SU-DHL-6 (cell line): ENCODE results near the gene ACACA.
"Not testable (repeated sequence)": the region's sequence is repeated elsewhere in the genome, so short reads cannot be mapped to it uniquely, and the experiment has no call there.

ENCODE experiments used
- H2AFZ ChIP-seq: fragments of 200-600 bp; sonication (generic); 2 replicates; pipeline ENCODE4 v1.6.1; 2014; ENCODE audit warnings: low read depth, mild to moderate bottlenecking, moderate library complexity, mixed read lengths, antibody characterized with exemption, low read length; ENCODE audit not compliant: severe bottlenecking
- H3F3A ChIP-seq: fragments of 200-600 bp; shearing (Covaris generic); 2 replicates; pipeline ENCODE4 v1.6.0; 2016; ENCODE audit warnings: antibody characterized with exemption, mild to moderate bottlenecking; ENCODE audit not compliant: insufficient read depth
- H3K27ac ChIP-seq: fragments of 200-600 bp; sonication (generic); 2 replicates; pipeline ENCODE4 v1.5.1; 2016; ENCODE audit warnings: low read depth, mild to moderate bottlenecking, low read length, moderate library complexity, mixed read lengths
- H3K27me3 ChIP-seq: fragments of 200-600 bp; sonication (generic), shearing (Covaris generic); 2 replicates; pipeline ENCODE4 v1.6.0; 2014; ENCODE audit warnings: mild to moderate bottlenecking, low read length
- H3K36me3 ChIP-seq: fragments of 200-600 bp; sonication (generic); 2 replicates; pipeline ENCODE4 v1.6.1; 2014; ENCODE audit warnings: mild to moderate bottlenecking, low read length, mixed read lengths
- H3K4me2 ChIP-seq: fragments of 300-600, 200-600 bp; shearing (Covaris generic), sonication (generic); 2 replicates; pipeline ENCODE4 v1.6.0; 2014; ENCODE audit warnings: low read length, low read depth, mild to moderate bottlenecking; ENCODE audit not compliant: poor library complexity, severe bottlenecking
- H3K4me3 ChIP-seq: fragments of 200-600 bp; sonication (generic); 2 replicates; pipeline ENCODE4 v1.5.1; 2014; ENCODE audit warnings: antibody characterized with exemption, low read length, mild to moderate bottlenecking, mixed read lengths; ENCODE audit not compliant: insufficient read depth, poor library complexity, severe bottlenecking
- H3K79me2 ChIP-seq: fragments of 200-600 bp; sonication (generic); 2 replicates; pipeline ENCODE4 v1.6.1; 2014; ENCODE audit warnings: mild to moderate bottlenecking, low read length, moderate library complexity; ENCODE audit not compliant: insufficient read depth
- H3K9ac ChIP-seq: fragments of 200-600 bp; sonication (generic); 2 replicates; pipeline ENCODE4 v1.7.0; 2014; ENCODE audit warnings: mild to moderate bottlenecking, low read length
- H3K9me2 ChIP-seq: fragments of 200-600 bp; sonication (generic); replicated peaks from 2 replicates; pipeline ENCODE4 v1.6.1; 2014; ENCODE audit warnings: low read length; ENCODE audit not compliant: insufficient read depth
- H3K9me3 ChIP-seq: fragments of 200-600 bp; sonication (generic); 2 replicates; pipeline ENCODE4 v1.6.1; 2014; ENCODE audit warnings: low read length, mixed read lengths; ENCODE audit not compliant: insufficient read depth
- H4K20me1 ChIP-seq: fragments of 200-600 bp; sonication (generic); 2 replicates; pipeline ENCODE4 v1.6.1; 2014; ENCODE audit warnings: low read depth, mild to moderate bottlenecking, antibody characterized with exemption, low read length, moderate library complexity, mixed read lengths
- CTCF ChIP-seq: fragments of 200-600 bp; sonication (generic); IDR thresholded peaks from one replicate; pipeline ENCODE4 v1.5.1; 2017; ENCODE audit warnings: antibody characterized with exemption, mild to moderate bottlenecking, low read length, moderate library complexity; ENCODE audit not compliant: insufficient read depth, poor library complexity, severe bottlenecking
- EZH2phosphoT487 ChIP-seq: fragments of 200-600 bp; sonication (generic), shearing (Covaris generic); conservative IDR thresholded peaks from 2 replicates; pipeline ENCODE4 v1.6.1; 2018; ENCODE audit warnings: mild to moderate bottlenecking, antibody characterized with exemption, low read length, moderate library complexity, mixed read lengths

ACACA gene

GRCh38 chr17:37405955-37406634 is 541 bp downstream of the ACACA start:
- Histone ChIP-seq H3K79me2 (peaks cover 61% of the 10 kb centered on the region), H2AFZ (peak overlapping the region; percentile 70)

GRCh38 chr17:37405522-37405921 is 1.1 kb downstream of the ACACA start:
- Histone ChIP-seq H3K9ac (peak overlapping the region; percentile 100), H3K4me3 (peak overlapping the region; percentile 99), H3K4me2 (peak overlapping the region; percentile 99), H3K79me2 (peaks cover 61% of the 10 kb centered on the region)
- H3K9me2 ChIP-seq, H2AFZ ChIP-seq, H3K27ac ChIP-seq, H4K20me1 ChIP-seq, H3K36me3 ChIP-seq, H3K9me3 ChIP-seq, H3K27me3 ChIP-seq, H3F3A ChIP-seq: not testable (repeated sequence)

More at GRCh38 chr17:37405955-37406634, 541 bp downstream of the ACACA start:
- H3K4me2 ChIP-seq = peak overlapping the region; percentile 99
- H3F3A ChIP-seq = no peaks in the 10 kb centered on the region
- H3K27me3 ChIP-seq = no peaks in the 10 kb centered on the region
- peak overlapping the region; percentile 99 for H3K4me3 ChIP-seq
- no peaks in the 10 kb centered on the region for H4K20me1 ChIP-seq
- no peaks in the 10 kb centered on the region for H3K36me3 ChIP-seq
- H3K9me2 ChIP-seq = no peaks in the 10 kb centered on the region
- peak overlapping the region; percentile 100 for H3K9ac ChIP-seq
- H3K27ac ChIP-seq = peak overlapping the region; percentile 84
- TF ChIP-seq EZH2phosphoT487 = no peak
- TF ChIP-seq CTCF = no peak
- H3K9me3 ChIP-seq = no peaks in the 10 kb centered on the region

- Histone ChIP-seq H3K36me3 (no peaks in the 10 kb centered on the region), H3K27me3 (no peaks in the 10 kb centered on the region), H3K9ac (no peak overlapping the region), H3K4me2 (no peak overlapping the region), H2AFZ (no peak overlapping the region), H4K20me1 (no peaks in the 10 kb centered on the region; the same call in 1 of the 2 replicates), H3F3A (no peaks in the 10 kb centered on the region), H3K27ac (no peak overlapping the region), H3K9me3 (no peaks in the 10 kb centered on the region), H3K9me2 (no peaks in the 10 kb centered on the region), H3K79me2 (peaks cover 29% of the 10 kb centered on the region), H3K4me3 (no peak overlapping the region)
- TF ChIP-seq CTCF (no peak), EZH2phosphoT487 (no peak)
These were observed 6.1 kb downstream of the ACACA start for GRCh38 chr17:37400505-37400904.

GRCh38 chr17:37399265-37399803 is 7.3 kb downstream of the ACACA start:
- Histone ChIP-seq H3K36me3 (no peaks in the 10 kb centered on the region), H3K9ac (no peak overlapping the region), H3K27me3 (no peaks in the 10 kb centered on the region), H3K4me2 (no peak overlapping the region), H3K27ac (no peak overlapping the region), H3K79me2 (peaks cover 19% of the 10 kb centered on the region), H2AFZ (no peak overlapping the region), H3K4me3 (no peak overlapping the region), H4K20me1 (no peaks in the 10 kb centered on the region; the same call in 1 of the 2 replicates), H3F3A (no peaks in the 10 kb centered on the region), H3K9me3 (no peaks in the 10 kb centered on the region), H3K9me2 (no peaks in the 10 kb centered on the region)
- no peak for TF ChIP-seq EZH2phosphoT487
- no peak for TF ChIP-seq CTCF
